A673 (cell line): ENCODE measurements around the gene CLASP2.

Source experiments
- EZH2 ChIP-seq: fragments of 200-600 bp; sonication (generic); IDR thresholded peaks from 2 replicates; pipeline ENCODE4 v1.6.1; 2017; ENCODE audit warnings: borderline replicate concordance, low read depth, mild to moderate bottlenecking, mixed read lengths, antibody characterized with exemption, low read length; ENCODE audit not compliant: poor library complexity, severe bottlenecking
- TF ChIP-seq, protein P1 (sequence below): fragments of 300-800, 200-600 bp; sonication (generic); conservative IDR thresholded peaks from 2 replicates; pipeline ENCODE4 v1.5.1; 2017; ENCODE audit warnings: low read depth, mild to moderate bottlenecking, antibody characterized with exemption, low read length, moderate library complexity, mixed read lengths

DNA sequence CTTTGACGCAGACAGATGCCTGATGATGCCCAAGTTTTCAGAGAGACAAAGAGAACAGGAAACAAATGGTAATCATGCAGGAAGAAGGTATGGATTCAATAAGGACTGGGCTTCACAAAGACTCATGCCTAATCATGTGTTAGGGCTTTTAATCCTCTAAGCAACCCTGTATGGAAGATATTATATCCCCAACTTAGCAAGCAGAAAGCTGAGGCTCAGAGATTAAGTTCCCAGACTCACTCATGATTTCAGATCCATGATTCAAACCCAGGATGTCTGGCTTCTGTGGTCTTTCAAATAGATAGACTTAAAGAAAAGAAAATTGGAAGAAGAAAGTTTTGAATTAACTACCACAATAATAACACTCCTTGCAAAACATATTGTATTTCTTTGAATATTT, 4.1 kb upstream of the CLASP2 start:
- TF ChIP-seq, protein P1, sequence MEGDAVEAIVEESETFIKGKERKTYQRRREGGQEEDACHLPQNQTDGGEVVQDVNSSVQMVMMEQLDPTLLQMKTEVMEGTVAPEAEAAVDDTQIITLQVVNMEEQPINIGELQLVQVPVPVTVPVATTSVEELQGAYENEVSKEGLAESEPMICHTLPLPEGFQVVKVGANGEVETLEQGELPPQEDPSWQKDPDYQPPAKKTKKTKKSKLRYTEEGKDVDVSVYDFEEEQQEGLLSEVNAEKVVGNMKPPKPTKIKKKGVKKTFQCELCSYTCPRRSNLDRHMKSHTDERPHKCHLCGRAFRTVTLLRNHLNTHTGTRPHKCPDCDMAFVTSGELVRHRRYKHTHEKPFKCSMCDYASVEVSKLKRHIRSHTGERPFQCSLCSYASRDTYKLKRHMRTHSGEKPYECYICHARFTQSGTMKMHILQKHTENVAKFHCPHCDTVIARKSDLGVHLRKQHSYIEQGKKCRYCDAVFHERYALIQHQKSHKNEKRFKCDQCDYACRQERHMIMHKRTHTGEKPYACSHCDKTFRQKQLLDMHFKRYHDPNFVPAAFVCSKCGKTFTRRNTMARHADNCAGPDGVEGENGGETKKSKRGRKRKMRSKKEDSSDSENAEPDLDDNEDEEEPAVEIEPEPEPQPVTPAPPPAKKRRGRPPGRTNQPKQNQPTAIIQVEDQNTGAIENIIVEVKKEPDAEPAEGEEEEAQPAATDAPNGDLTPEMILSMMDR: no peak
- TF ChIP-seq EZH2: no peak
